ENCODE results near the gene MAD1L1.

DNA sequence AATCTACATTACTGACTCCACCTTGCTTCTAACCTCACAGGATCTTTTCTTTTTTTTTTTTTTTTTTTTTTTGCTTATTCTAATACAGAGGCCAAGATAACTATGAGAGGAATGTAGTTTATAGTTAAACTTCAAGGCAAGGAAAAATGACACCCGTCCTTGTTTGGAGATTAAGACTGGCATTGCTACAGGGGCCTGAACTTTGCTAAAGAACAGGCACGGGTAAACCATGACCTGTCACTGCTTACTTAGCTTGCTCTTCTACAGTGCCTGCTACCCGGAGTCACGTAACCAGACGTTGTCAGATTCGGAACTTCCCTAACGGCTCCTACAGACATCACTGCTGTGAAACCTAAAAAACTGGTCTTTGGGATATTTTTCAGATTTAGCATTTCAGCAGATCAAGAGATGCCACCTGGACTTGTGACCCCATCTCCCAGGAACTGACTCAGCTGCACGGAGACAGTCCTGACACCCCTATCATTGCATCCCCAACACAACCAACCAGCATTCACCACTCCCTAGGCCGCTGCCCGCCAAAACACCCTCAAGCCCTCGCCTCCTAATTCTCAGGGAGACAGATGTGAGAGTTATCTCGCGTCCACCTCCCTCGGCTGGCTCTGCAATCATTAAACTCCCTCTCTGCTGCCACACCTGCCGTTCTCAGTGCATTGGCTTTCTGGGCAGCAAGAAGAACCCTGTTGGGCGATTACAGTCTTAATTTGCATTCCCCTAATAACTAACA lies 27.5 kb downstream of the MAD1L1 start:
- TF ChIP-seq, protein P1, sequence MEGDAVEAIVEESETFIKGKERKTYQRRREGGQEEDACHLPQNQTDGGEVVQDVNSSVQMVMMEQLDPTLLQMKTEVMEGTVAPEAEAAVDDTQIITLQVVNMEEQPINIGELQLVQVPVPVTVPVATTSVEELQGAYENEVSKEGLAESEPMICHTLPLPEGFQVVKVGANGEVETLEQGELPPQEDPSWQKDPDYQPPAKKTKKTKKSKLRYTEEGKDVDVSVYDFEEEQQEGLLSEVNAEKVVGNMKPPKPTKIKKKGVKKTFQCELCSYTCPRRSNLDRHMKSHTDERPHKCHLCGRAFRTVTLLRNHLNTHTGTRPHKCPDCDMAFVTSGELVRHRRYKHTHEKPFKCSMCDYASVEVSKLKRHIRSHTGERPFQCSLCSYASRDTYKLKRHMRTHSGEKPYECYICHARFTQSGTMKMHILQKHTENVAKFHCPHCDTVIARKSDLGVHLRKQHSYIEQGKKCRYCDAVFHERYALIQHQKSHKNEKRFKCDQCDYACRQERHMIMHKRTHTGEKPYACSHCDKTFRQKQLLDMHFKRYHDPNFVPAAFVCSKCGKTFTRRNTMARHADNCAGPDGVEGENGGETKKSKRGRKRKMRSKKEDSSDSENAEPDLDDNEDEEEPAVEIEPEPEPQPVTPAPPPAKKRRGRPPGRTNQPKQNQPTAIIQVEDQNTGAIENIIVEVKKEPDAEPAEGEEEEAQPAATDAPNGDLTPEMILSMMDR (IDR thresholded peaks at IDR 0.05; ENCODE audit: borderline replicate concordance, extremely low read depth, low read length, poor library complexity, severe bottlenecking): no peak
- no peak for TF ChIP-seq EZH2 (IDR thresholded peaks at IDR 0.05; ENCODE audit: borderline replicate concordance, low read depth, low read length, severe bottlenecking)

Measured in DND-41 (cell line).